HEK293 (cell line): ENCODE data around the gene GAD1.

Experiments
- CTCF ChIA-PET: fragments of 350-600 bp; formaldehyde crosslinking; extraction: SDS; loops from one replicate; lab custom pipeline; 2021; ENCODE audit warnings: antibody characterized with exemption; lab: Yijun Ruan, JAX
- POLR2A ChIA-PET: fragments of 300-600 bp; formaldehyde crosslinking; extraction: SDS; loops from one replicate; lab custom pipeline; 2020; ENCODE audit warnings: antibody characterized with exemption, inconsistent platforms; lab: Yijun Ruan, JAX
- H3K27ac ChIP-seq: fragments of 200-500 bp; sonication (Bioruptor generic); 2 replicates; pipeline ENCODE4 v1.5.1; 2014; ENCODE audit warnings: low read depth, low read length, control low read depth, inconsistent platforms; ENCODE audit errors: extremely low read depth
- H3K36me3 ChIP-seq, 2 experiments: fragments of 200-500 bp in 1 of 2; sonication (Bioruptor generic) in 1 of 2; 1 replicate in 1 of 2; 2 replicates in 1 of 2; pipeline ENCODE4 v1.5.1; 2014 to 2017; ENCODE audit warnings: inconsistent platforms in 2 of 2, low read length in 2 of 2; ENCODE audit not compliant: control insufficient read depth in 2 of 2, insufficient read depth in 1 of 2
- H3K4me1 ChIP-seq: fragments of 200-500 bp; sonication (Bioruptor generic); 2 replicates; pipeline ENCODE4 v1.5.1; 2014; ENCODE audit warnings: mild to moderate bottlenecking, low read length, inconsistent platforms; ENCODE audit not compliant: control insufficient read depth, insufficient read depth
- H3K4me3 ChIP-seq: 2 replicates; pipeline ENCODE4 v1.5.1; 2011; ENCODE audit warnings: low read depth, mild to moderate bottlenecking, control low read depth, low read length, moderate library complexity
- H3K9me3 ChIP-seq: fragments of 200-500 bp; sonication (Bioruptor generic); 2 replicates; pipeline ENCODE4 v1.5.1; 2014; ENCODE audit warnings: low read depth, low read length, inconsistent platforms; ENCODE audit not compliant: control insufficient read depth, insufficient read depth
- BCL11B ChIP-seq: fragments of 450-650 bp; formaldehyde crosslinking; IDR thresholded peaks from 2 replicates; pipeline ENCODE4 v1.5.1; 2016; ENCODE audit warnings: low read depth, missing biosample characterization, missing genetic modification characterization
- FEZF1 ChIP-seq: fragments of 450-650 bp; formaldehyde crosslinking; IDR thresholded peaks from 2 replicates; pipeline ENCODE4 v1.5.1; 2016; ENCODE audit warnings: missing biosample characterization, missing genetic modification characterization
- GLI4 ChIP-seq: fragments of 450-650 bp; formaldehyde crosslinking; IDR thresholded peaks from 2 replicates; pipeline ENCODE4 v1.5.1; 2016; ENCODE audit warnings: missing biosample characterization, missing genetic modification characterization
- HOXD13 ChIP-seq: sonication (generic); formaldehyde crosslinking; IDR thresholded peaks from 2 replicates; pipeline ENCODE4 v1.8.0; 2022; ENCODE audit warnings: missing genetic modification reagents, borderline replicate concordance
- KLF7 ChIP-seq: fragments of 450-650 bp; formaldehyde crosslinking; IDR thresholded peaks from 2 replicates; pipeline ENCODE4 v1.5.1; 2016; ENCODE audit warnings: missing biosample characterization, missing genetic modification characterization, borderline replicate concordance
- OSR2 ChIP-seq: fragments of 450-650 bp; formaldehyde crosslinking; IDR thresholded peaks from 2 replicates; pipeline ENCODE4 v1.5.1; 2016; ENCODE audit warnings: missing biosample characterization, missing genetic modification characterization
- YY2 ChIP-seq: fragments of 450-650 bp; formaldehyde crosslinking; IDR thresholded peaks from 2 replicates; pipeline ENCODE4 v1.5.1; 2016; ENCODE audit warnings: missing biosample characterization, missing genetic modification characterization
- ZBTB7A ChIP-seq: fragments of 450-650 bp; formaldehyde crosslinking; IDR thresholded peaks from 2 replicates; pipeline ENCODE4 v1.5.1; 2016; ENCODE audit warnings: low read depth, missing biosample characterization, missing genetic modification characterization
- ZFHX2 ChIP-seq: fragments of 450-650 bp; formaldehyde crosslinking; conservative IDR thresholded peaks from 2 replicates; pipeline ENCODE4 v1.5.1; 2016; ENCODE audit warnings: missing biosample characterization, missing genetic modification characterization
- ZFP69B ChIP-seq: fragments of 450-650 bp; formaldehyde crosslinking; IDR thresholded peaks from 2 replicates; pipeline ENCODE4 v1.5.1; 2016; ENCODE audit warnings: missing biosample characterization, missing genetic modification characterization
- ZIC2 ChIP-seq: fragments of 450-650 bp; formaldehyde crosslinking; IDR thresholded peaks from 2 replicates; pipeline ENCODE4 v1.5.1; 2016; ENCODE audit warnings: missing biosample characterization, missing genetic modification characterization
- ZNF114 ChIP-seq: fragments of 450-650 bp; formaldehyde crosslinking; IDR thresholded peaks from 2 replicates; pipeline ENCODE4 v1.5.0; 2017; ENCODE audit warnings: missing biosample characterization, missing genetic modification characterization
- ZNF121 ChIP-seq: fragments of 450-650 bp; formaldehyde crosslinking; IDR thresholded peaks from 2 replicates; pipeline ENCODE4 v1.5.1; 2016; ENCODE audit warnings: missing biosample characterization, missing genetic modification characterization
- ZNF155 ChIP-seq: fragments of 450-650 bp; formaldehyde crosslinking; IDR thresholded peaks from 2 replicates; pipeline ENCODE4 v1.5.1; 2016; ENCODE audit warnings: missing biosample characterization, missing genetic modification characterization
- ZNF157 ChIP-seq: fragments of 450-650 bp; formaldehyde crosslinking; IDR thresholded peaks from 2 replicates; pipeline ENCODE4 v1.5.1; 2016; ENCODE audit warnings: missing biosample characterization, missing genetic modification characterization
- ZNF16 ChIP-seq: fragments of 450-650 bp; formaldehyde crosslinking; IDR thresholded peaks from 2 replicates; pipeline ENCODE4 v1.5.1; 2016; ENCODE audit warnings: low read depth, missing biosample characterization, missing genetic modification characterization
- ZNF335 ChIP-seq: fragments of 450-650 bp; formaldehyde crosslinking; conservative IDR thresholded peaks from 2 replicates; pipeline ENCODE4 v1.5.1; 2016; ENCODE audit warnings: missing biosample characterization, missing genetic modification characterization
- ZNF350 ChIP-seq: fragments of 450-650 bp; formaldehyde crosslinking; IDR thresholded peaks from 2 replicates; pipeline ENCODE4 v1.5.0; 2017; ENCODE audit warnings: missing biosample characterization, mild to moderate bottlenecking, missing genetic modification characterization
- ZNF473 ChIP-seq: fragments of 450-650 bp; formaldehyde crosslinking; IDR thresholded peaks from 2 replicates; pipeline ENCODE4 v1.5.1; 2017; ENCODE audit warnings: missing biosample characterization, missing genetic modification characterization
- ZNF521 ChIP-seq: fragments of 450-650 bp; formaldehyde crosslinking; IDR thresholded peaks from 2 replicates; pipeline ENCODE4 v1.5.1; 2017; ENCODE audit warnings: missing biosample characterization, mild to moderate bottlenecking, missing genetic modification characterization
- ZNF529 ChIP-seq: fragments of 450-650 bp; formaldehyde crosslinking; IDR thresholded peaks from 2 replicates; pipeline ENCODE4 v1.5.1; 2017; ENCODE audit warnings: missing genetic modification characterization, missing biosample characterization; ENCODE audit not compliant: insufficient replicate concordance
- ZNF549 ChIP-seq: fragments of 450-650 bp; IDR thresholded peaks from 2 replicates; pipeline ENCODE4 v1.5.1; 2018; ENCODE audit warnings: missing biosample characterization, missing genetic modification characterization, mild to moderate bottlenecking, inconsistent platforms, moderate library complexity
- ZNF621 ChIP-seq: fragments of 450-650 bp; formaldehyde crosslinking; IDR thresholded peaks from 2 replicates; pipeline ENCODE4 v1.5.1; 2017; ENCODE audit warnings: missing biosample characterization, missing genetic modification characterization
- ZNF624 ChIP-seq: fragments of 450-650 bp; formaldehyde crosslinking; IDR thresholded peaks from 2 replicates; pipeline ENCODE4 v1.5.1; 2017; ENCODE audit warnings: missing biosample characterization, missing genetic modification characterization
- ZNF658 ChIP-seq: fragments of 450-650 bp; formaldehyde crosslinking; IDR thresholded peaks from 2 replicates; pipeline ENCODE4; 2016; ENCODE audit warnings: missing biosample characterization, missing genetic modification characterization
- ZNF677 ChIP-seq: fragments of 450-650 bp; IDR thresholded peaks from 2 replicates; pipeline ENCODE4 v1.5.0; 2018; ENCODE audit warnings: missing biosample characterization, mild to moderate bottlenecking, missing genetic modification characterization, moderate library complexity
- ZNF707 ChIP-seq: fragments of 450-650 bp; formaldehyde crosslinking; IDR thresholded peaks from 2 replicates; pipeline ENCODE4 v1.5.1; 2016; ENCODE audit warnings: missing biosample characterization, missing genetic modification characterization
- TF ChIP-seq, protein P1 (sequence below): fragments of 450-650 bp; formaldehyde crosslinking; IDR thresholded peaks from 2 replicates; pipeline ENCODE4 v1.5.1; 2016; ENCODE audit warnings: missing biosample characterization, missing genetic modification characterization

GAD1 gene

DNA sequence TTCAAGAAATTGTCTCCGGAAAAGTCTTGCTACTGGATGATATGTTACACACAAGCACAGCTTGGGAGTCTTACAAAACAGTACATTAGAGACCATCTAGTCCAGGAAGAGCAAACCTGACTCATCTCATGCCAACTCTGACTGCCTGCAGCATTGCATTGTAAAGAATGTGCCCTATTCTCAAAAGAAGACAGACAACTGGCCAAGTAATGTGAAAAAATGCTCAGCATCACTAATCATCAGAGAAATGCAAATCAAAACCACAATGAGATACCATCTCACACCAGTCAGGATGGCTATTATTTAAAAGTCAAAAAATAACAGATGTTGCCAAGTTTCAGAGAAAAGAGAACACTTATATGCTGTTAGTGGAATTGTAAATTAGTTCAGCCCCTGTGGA is 69.7 kb downstream of the GAD1 start (continued):
- no peak for TF ChIP-seq ZNF624
- TF ChIP-seq YY2 (tag by site-specific recombination), result no peak
- no peak for TF ChIP-seq BCL11B (tag by site-specific recombination)
- TF ChIP-seq ZNF114 (tag by site-specific recombination), result no peak
- no peak for TF ChIP-seq ZNF350 (tag by site-specific recombination)
- no peak for TF ChIP-seq ZBTB7A (tag by site-specific recombination)
- no peak for TF ChIP-seq ZNF16 (tag by site-specific recombination)

DNA sequence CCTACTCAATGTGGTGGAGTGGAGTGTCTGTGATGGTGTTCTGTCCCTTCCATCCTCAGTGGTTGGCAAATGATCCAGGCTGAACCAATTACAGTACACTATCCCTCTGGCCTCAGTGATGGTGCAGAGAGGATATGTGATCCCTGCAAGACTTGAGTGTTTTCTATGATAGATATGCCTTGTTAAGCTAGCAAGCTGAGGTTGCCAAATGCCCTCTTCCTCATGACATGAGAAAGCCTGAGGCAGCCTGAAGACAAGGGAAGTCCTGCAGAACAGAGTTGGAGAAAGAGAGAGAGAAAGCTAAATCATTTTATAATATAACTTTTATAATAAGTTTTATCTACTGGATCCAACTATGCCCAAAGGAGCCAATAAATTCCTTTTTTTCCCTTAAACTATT is 70.8 kb downstream of the GAD1 start:
- no peak for TF ChIP-seq ZNF529 (tag by site-specific recombination)
- no peak for TF ChIP-seq ZNF121
- no peak for TF ChIP-seq ZNF549
- TF ChIP-seq FEZF1 (tag by site-specific recombination), result no peak
- TF ChIP-seq ZNF155 (tag by site-specific recombination), result no peak
- TF ChIP-seq ZNF677 (tag by site-specific recombination), result no peak
- no peak for TF ChIP-seq ZNF658 (tag by site-specific recombination)
- no peak for TF ChIP-seq ZNF157 (tag by site-specific recombination)
- CTCF ChIA-PET, result interaction anchor here (0.6 to 1.8 kb wide), 4 partner anchors 10 to 800 kb away, joined by 4 to 6 read pairs (median 4); no protein-coding TSS in a partner anchor
- Histone ChIP-seq H3K36me3 (no peaks in the 10 kb centered on the region), H3K27ac (no peak overlapping the region), H3K9me3 (no peaks in the 10 kb centered on the region), H3K4me3 (no peak overlapping the region), H3K4me1 (no peaks in the 10 kb centered on the region)
- POLR2A ChIA-PET, result no interaction called here

DNA sequence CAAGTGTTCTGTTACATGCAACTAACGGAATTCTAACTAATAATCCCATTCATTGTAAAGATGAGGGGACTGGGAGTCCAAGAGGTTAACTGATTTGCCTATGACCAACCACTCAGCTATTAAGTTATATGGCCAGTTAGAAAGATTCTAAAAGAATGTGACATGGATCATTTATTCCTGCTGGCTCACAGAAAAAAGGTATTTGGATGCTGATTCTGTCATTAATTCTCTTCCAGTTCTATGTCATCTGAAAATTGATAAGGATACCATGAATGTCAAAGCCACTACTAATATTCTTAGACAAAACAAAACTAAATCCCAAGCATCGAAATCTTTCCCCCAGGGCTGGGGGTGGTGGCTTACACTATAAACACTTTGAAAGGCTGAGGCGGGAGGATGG is 71.2 kb downstream of the GAD1 start:
- Histone ChIP-seq H3K9me3 (no peaks in the 10 kb centered on the region), H3K4me1 (no peaks in the 10 kb centered on the region), H3K4me3 (no peak overlapping the region), H3K27ac (no peak overlapping the region), H3K36me3 (no peaks in the 10 kb centered on the region)
- ChIA-PET CTCF (interaction anchor here (1.5 to 1.8 kb wide), 2 partner anchors 13 to 15 kb away, joined by 4 to 6 read pairs; no protein-coding TSS in a partner anchor), POLR2A (no interaction called here)
- TF ChIP-seq ZFP69B (tag by site-specific recombination), result no peak
- TF ChIP-seq ZIC2, result no peak

DNA sequence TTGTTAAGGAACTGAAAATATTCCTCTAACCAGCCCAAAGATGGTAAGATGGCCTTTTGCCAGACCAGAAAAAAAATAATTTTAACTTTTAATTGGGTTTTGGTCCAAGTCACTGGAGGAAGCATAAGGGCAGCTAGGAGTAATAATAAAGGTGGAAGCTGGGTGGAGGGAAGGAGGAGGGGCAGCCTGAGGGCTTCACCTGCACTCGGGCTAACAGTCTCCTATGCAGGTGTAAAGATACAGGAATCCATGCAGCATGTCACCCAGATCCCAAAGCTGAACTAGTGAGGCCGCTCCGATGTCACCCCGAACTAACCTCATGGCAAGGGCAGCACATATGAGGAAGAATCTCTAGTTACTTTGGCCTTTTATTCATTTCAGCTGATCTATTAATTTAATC is 75.2 kb downstream of the GAD1 start:
- ChIA-PET CTCF (interaction anchor here (1.1 to 1.9 kb wide), 2 partner anchors 19 to 47 kb away, joined by 3 to 9 read pairs; no protein-coding TSS in a partner anchor), POLR2A (no interaction called here)
- H3K27ac ChIP-seq, result no peak overlapping the region
- H3K4me3 ChIP-seq, result no peak overlapping the region
- no peaks in the 10 kb centered on the region for H3K9me3 ChIP-seq
- no peaks in the 10 kb centered on the region for H3K4me1 ChIP-seq
- TF ChIP-seq ZNF621 (tag by site-specific recombination) (no peak), KLF7 (tag by site-specific recombination) (no peak), ZNF677 (tag by site-specific recombination) (no peak), ZBTB7A (tag by site-specific recombination) (no peak), HOXD13 (CRISPR knock-in tag) (no peak), ZNF707 (tag by site-specific recombination) (no peak), GLI4 (no peak), ZNF549 (no peak), ZNF335 (tag by site-specific recombination) (no peak), ZNF473 (tag by site-specific recombination) (no peak), ZNF521 (tag by site-specific recombination) (no peak), ZFHX2 (no peak), OSR2 (tag by site-specific recombination) (no peak)
- TF ChIP-seq, protein P1, sequence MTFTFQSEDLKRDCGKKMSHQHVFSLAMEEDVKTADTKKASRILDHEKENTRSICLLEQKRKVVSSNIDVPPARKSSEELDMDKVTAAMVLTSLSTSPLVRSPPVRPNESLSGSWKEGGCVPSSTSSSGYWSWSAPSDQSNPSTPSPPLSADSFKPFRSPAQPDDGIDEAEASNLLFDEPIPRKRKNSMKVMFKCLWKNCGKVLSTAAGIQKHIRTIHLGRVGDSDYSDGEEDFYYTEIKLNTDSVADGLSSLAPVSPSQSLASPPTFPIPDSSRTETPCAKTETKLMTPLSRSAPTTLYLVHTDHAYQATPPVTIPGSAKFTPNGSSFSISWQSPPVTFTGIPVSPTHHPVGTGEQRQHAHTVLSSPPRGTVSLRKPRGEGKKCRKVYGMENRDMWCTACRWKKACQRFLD (tag by site-specific recombination), result no peak
- H3K36me3 ChIP-seq, result no peaks in the 10 kb centered on the region
